Pancreas (tissue), 10 donors: Measurements from ENCODE around the gene HVCN1. TPM values are rescaled to one million over a fixed set of nuclear protein-coding genes. Genes with fewer than 3 reads are reported as not detected.
A peak's percentile ranks its signal among the peaks of the same experiment; 100 is the strongest.

ENCODE experiments used
- ATAC-seq, 4 donors: fragments of 200-7000 bp; cut with Tn5 transposase; one replicate each; pipeline versions ENCODE4 v1.8.0 to v1.9.1; 2020; ENCODE audit warnings: mild to moderate bottlenecking in 4 of 4, moderate library complexity in 4 of 4
- DNase-seq, 6 donors: peaks; one replicate each; pipeline ENCODE4 v3.0.0-alpha.2; 2020
- FAIRE-seq: peaks from 2 replicates; lab custom pipeline; 2012; peaks lifted over from hg19 to GRCh38; lab: Jason Lieb, UNC
- H3K27ac ChIP-seq, 4 donors: fragments of 200-600 bp; sonication (generic); 1 replicate in 3 of 4; 2 replicates in 1 of 4; pipeline versions ENCODE4 v1.5.0 to v1.8.0; 2020
- H3K27me3 ChIP-seq, 4 donors: fragments of 200-600 bp; one replicate each; pipeline ENCODE4 v1.8.0; 2021
- H3K36me3 ChIP-seq, 3 donors: fragments of 200-600 bp; sonication (generic) in 1 of 3; one replicate each; pipeline versions ENCODE4 v1.5.0 to v1.8.0; 2020 to 2021
- H3K4me1 ChIP-seq, 3 donors: fragments of 200-600 bp; one replicate each; pipeline ENCODE4 v1.8.0; 2021
- H3K4me3 ChIP-seq, 4 donors: fragments of 200-600 bp; sonication (generic) in 2 of 4; one replicate each; pipeline versions ENCODE4 v1.5.0 to v1.8.0; 2020 to 2021
- H3K9me3 ChIP-seq, 4 donors: fragments of 200-600 bp; one replicate each; pipeline ENCODE4 v1.8.0; 2021
- CTCF ChIP-seq, 4 donors: fragments of 200-600 bp; sonication (generic) in 3 of 4; IDR thresholded peaks; one replicate each; pipeline versions ENCODE4 v1.5.0 to v1.8.0; 2021; ENCODE audit warnings: antibody characterized with exemption in 4 of 4
- WGBS, 2 donors: extraction: QIAGEN DNeasy Blood & Tissue Kit; methylation state at CpG; one replicate each; pipeline ENCODE4 v1.1.7; 2013; 5-methylcytosine and 5-hydroxymethylcytosine counted together
- intact Hi-C, 3 donors: fragments of 100-400 bp; cut with DNase I; formaldehyde crosslinking; loops; one replicate each; pipeline versions ENCODE4 v1.11.1 to v1.14.2; 2022
- polyA plus RNA-seq, 2 donors: library from polyadenylated mRNA; stranded (reverse); fragments of 200-250 nt; gene quantifications; one replicate each; pipeline ENCODE4 v1.2.3, GENCODE V29; 2013
- total RNA-seq, 6 donors: library from RNA; stranded (reverse); fragmentation: NEBNext Ultra II Directional in 4 of 6; extraction: Animal tissue kit (Norgen Biotek cat#: 25700) in 4 of 6; gene quantifications; one replicate each; pipeline versions ENCODE4 v1.2.1 to v1.2.4, GENCODE V29; 2021 to 2023
- donor health status: healthy with polysubstance abuse.
- donor health status: DM: no; HTN: no; CAD: no; lungs with moderate emphysema.
- donor health status: DM: no; HTN: no; CAD: no.
- donor health status: control.
- donor health status: control.
- donor health status: Bipolar disorder and iron deficiency.
- donor health status: DM: yes; HTN: yes; CAD: no.
- donor health status: DM: no; HTN: no; CAD: no.
- donor health status: DM: no; HTN: no; CAD: no.
- donor health status: DM: yes; HTN: yes; CAD: no.

HVCN1 gene
- total and polyA plus RNA-seq, 8 donors = 0.42 to 5.2 (median 1.3) TPM

- Histone ChIP-seq H3K4me1 (no peaks in the 10 kb centered on the region), H3K4me3 (no peak overlapping the region), H3K27me3 (no peaks in the 10 kb centered on the region), H3K27ac (no peak overlapping the region), H3K9me3 (no peaks in the 10 kb centered on the region), H3K36me3 (no peaks in the 10 kb centered on the region)
- ATAC-seq = no peak
- WGBS, 2 donors = 88 to 96% methylated on average over 5 of the region's 5 CpGs
- no peak for FAIRE-seq
- intact Hi-C loops = no loop called here
- DNase-seq = no peak
- TF ChIP-seq CTCF (IDR thresholded peaks at IDR 0.05) = no peak
These were observed 13.2 kb upstream of the HVCN1 start for GRCh38 chr12:110702081-110702480.

DNA sequence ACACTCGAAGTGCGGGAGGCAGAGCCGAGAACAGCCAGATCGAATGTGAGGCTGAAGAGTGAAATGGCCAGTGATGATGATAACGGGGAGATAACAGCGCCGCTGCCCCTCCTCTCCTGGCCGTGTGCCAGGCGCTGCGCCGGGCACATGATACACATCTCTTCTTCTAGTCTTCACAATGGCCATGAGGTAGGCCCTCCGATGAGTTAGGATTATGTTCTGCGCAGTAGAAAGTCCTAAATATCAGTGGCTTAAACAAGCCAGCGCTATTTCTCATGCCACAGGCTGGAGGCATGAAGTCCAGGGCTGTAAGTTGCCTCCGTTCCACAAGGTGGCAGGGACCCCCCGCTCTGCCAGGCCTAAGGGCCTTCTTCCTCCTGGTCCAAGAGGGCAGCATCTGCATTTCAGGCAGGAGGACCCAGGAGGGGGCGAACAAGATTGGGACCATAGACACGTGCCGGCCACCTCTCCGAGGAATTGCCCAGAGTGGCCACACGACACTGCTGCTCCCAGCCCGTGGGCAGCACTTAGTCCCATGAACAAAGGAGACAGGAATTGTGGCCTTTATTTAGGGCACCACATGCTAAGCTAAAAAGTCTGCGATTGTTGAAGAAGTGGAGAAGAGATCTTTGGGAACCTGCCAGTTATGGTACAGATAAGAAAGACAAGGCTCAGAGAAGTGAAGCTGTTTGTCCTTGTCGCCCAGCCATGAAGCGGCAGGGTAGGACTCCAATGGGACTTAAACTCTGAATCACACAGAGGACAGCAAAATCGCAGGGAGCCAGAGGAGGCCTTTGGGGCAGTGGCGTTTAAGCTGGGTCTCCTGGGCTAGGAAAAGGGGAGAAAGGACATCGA is 10.9 kb upstream of the HVCN1 start:
- Histone ChIP-seq H3K27me3 (no peaks in the 10 kb centered on the region), H3K4me1 (no peaks in the 10 kb centered on the region), H3K4me3 (no peak overlapping the region), H3K36me3 (no peaks in the 10 kb centered on the region), H3K27ac (no peak overlapping the region), H3K9me3 (no peaks in the 10 kb centered on the region)
- TF ChIP-seq CTCF (IDR thresholded peaks at IDR 0.05) = no peak
- intact Hi-C loops = no loop called here
- ATAC-seq (no peak), FAIRE-seq (no peak), DNase-seq (no peak)
- WGBS, 2 donors = 76 to 79% methylated on average over 28 of the region's 28 CpGs

- peak; percentile 58 to 85 (median 74) for DNase-seq
- intact Hi-C loops = no loop called here
- TF ChIP-seq CTCF (IDR thresholded peaks at IDR 0.05) = peak; percentile 43 to 70 (median 54)
- Histone ChIP-seq H3K4me1 (no peaks in the 10 kb centered on the region), H3K27me3 (no peaks in the 10 kb centered on the region), H3K27ac (no peak overlapping the region), H3K9me3 (no peaks in the 10 kb centered on the region), H3K4me3 (peak overlapping the region in 1 of 4 donors; percentile 28), H3K36me3 (no peaks in the 10 kb centered on the region)
- no peak for FAIRE-seq
- 39 to 47% methylated on average over 20 of the region's 20 CpGs for WGBS, 2 donors
- ATAC-seq = peak; percentile 88 to 94 (median 90)
These were observed 9.4 kb upstream of the HVCN1 start for GRCh38 chr12:110698171-110698902.

DNA sequence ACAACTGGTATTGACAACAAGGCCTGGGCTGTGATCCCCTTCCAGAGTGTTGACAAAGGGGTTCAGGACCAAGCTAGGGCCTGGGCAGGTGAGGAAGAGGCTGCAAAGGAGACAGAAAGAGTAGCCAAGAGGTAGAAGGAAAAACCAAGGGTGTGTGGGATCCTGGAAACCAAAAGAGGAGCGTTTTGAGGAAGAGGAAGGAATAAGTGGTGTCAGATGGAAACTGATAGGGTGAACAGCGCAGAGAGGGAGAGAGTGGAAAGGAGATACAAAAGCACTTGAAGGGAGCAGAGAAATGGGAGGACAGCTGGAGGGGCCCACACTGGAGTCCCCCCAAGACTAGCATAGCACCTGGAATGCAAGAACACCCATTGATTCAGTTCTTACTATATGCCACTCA is 8.3 kb upstream of the HVCN1 start:
- no peak for TF ChIP-seq CTCF (IDR thresholded peaks at IDR 0.05)
- Histone ChIP-seq H3K9me3 (no peaks in the 10 kb centered on the region), H3K27me3 (no peaks in the 10 kb centered on the region), H3K4me1 (no peaks in the 10 kb centered on the region), H3K4me3 (no peak overlapping the region), H3K27ac (no peak overlapping the region), H3K36me3 (no peaks in the 10 kb centered on the region)
- FAIRE-seq (no peak), ATAC-seq (no peak), DNase-seq (no peak)
- intact Hi-C loops = no loop called here
- WGBS, 2 donors = 78 to 84% methylated on average over 2 of the region's 2 CpGs
